IPS DF 4.7 (cell line): ENCODE measurements around the gene TNK2.
"Not testable (repeated sequence)": the region's sequence is repeated elsewhere in the genome, so short reads cannot be mapped to it uniquely, and the experiment has no call there.

Experiments
- DNase-seq: peaks from one replicate; pipeline ENCODE4 v3.0.0-alpha.2; 2013; ENCODE audit warnings: low spot score; ENCODE audit errors: extremely low read depth

Gene TNK2

GRCh38 chr3:195823280-195823679, 85.1 kb downstream of the TNK2 start:
- no peak for DNase-seq

- DNase-seq: no peak
Observed at GRCh38 chr3:195822131-195822696, 86.1 kb downstream of the TNK2 start.

GRCh38 chr3:195821403-195822130, 86.8 kb downstream of the TNK2 start:
- no peak for DNase-seq

- DNase-seq: no peak
Observed at GRCh38 chr3:195820901-195821300, 87.5 kb downstream of the TNK2 start.

GRCh38 chr3:195820186-195820585, 88.2 kb downstream of the TNK2 start:
- no peak for DNase-seq

GRCh38 chr3:195818301-195818700, 90.0 kb downstream of the TNK2 start:
- DNase-seq: no peak

GRCh38 chr3:195817578-195818135, 90.7 kb downstream of the TNK2 start:
- DNase-seq: no peak

- DNase-seq: not testable (repeated sequence)
Observed at GRCh38 chr3:195816276-195816913, 92.0 kb downstream of the TNK2 start.

GRCh38 chr3:195815169-195815771, 93.1 kb downstream of the TNK2 start:
- DNase-seq: no peak

GRCh38 chr3:195813916-195814640, 94.3 kb downstream of the TNK2 start:
- DNase-seq: no peak
